ENCODE data around the gene CYP2A13. TPM values are rescaled to one million over a fixed set of nuclear protein-coding genes. Genes with fewer than 3 reads are reported as not detected.
"Not testable (repeated sequence)": the region's sequence is repeated elsewhere in the genome, so short reads cannot be mapped to it uniquely, and the experiment has no call there.

CYP2A13 gene
- not detected in 3 replicates for polyA plus RNA-seq
- not detected for polyA plus RNA-seq (2011; ENCODE audit: low read depth)
- not detected in 2 replicates for polyA plus RNA-seq (2011; cell fraction: cytosol; rRNA removed)
- polyA plus RNA-seq (2011; cell fraction: nucleus; rRNA removed): not detected in 2 replicates
- polyA plus RNA-seq (2012; ENCODE audit: low replicate concordance): not detected in 2 replicates
- not detected in 3 replicates for polyA minus RNA-seq
- polyA minus RNA-seq (2011; cell fraction: cytosol; rRNA and poly(A)+ RNA removed): not detected
- polyA minus RNA-seq (2011; cell fraction: nucleus; rRNA and poly(A)+ RNA removed): not detected in 2 replicates

GRCh38 chr19:41088151-41088550 lies at the start of gene CYP2A13:
CYP2A13 (plus strand) TSS chr19:41088451; CDS start chr19:41088472, 21 bp downstream.
- Histone ChIP-seq H3K9ac (ENCODE audit: control insufficient read depth, extremely low read depth, insufficient read depth, low read length) (no peak within 1 kb of the TSS), H3K9me1 (ENCODE audit: control insufficient read depth, extremely low read depth, insufficient read depth, low read length) (no peaks in the 10 kb centered on the region), H3K36me3 (ENCODE audit: control insufficient read depth in 2 of 2, extremely low read depth in 1 of 2, insufficient read depth in 2 of 2, low read length in 2 of 2) (no peaks in the 10 kb centered on the region), H3K27me3 (ENCODE audit: control insufficient read depth, extremely low read depth, insufficient read depth, low read length) (peaks cover 15% of the 10 kb centered on the region), H3K9me3 (ENCODE audit: control insufficient read depth, low read depth, low read length) (no peaks in the 10 kb centered on the region), H4K20me1 (ENCODE audit: control insufficient read depth, extremely low read depth, insufficient read depth, low read length) (no peaks in the 10 kb centered on the region), H3K27ac (ENCODE audit: control insufficient read depth, insufficient read depth, low read length) (no peak within 1 kb of the TSS), H3K4me2 (ENCODE audit: control insufficient read depth, extremely low read depth, insufficient read depth, low read depth, low read length) (no peak within 1 kb of the TSS), H3K4me1 (ENCODE audit: control insufficient read depth, extremely low read depth, insufficient read depth, low read length) (no peaks in the 10 kb centered on the region), H2AFZ (ENCODE audit: control insufficient read depth, low read length) (no peak within 1 kb of the TSS), H3K79me2 (ENCODE audit: control insufficient read depth, insufficient read depth, low read length) (no peaks in the 10 kb centered on the region), H3K4me3 (ENCODE audit: control insufficient read depth in 2 of 3, extremely low read depth in 1 of 3, insufficient read depth in 2 of 3, low read depth in 1 of 3, low read length in 3 of 3) (no peak within 1 kb of the TSS)
- FAIRE-seq: no peak
- dilution Hi-C loops (cut with MboI; ENCODE audit: extremely low pct_ligation_motif_present, low sequenced_read_pairs): no loop called here
- no peak for DNase-seq (ENCODE audit: low read depth, low spot score)
- TF ChIP-seq EZH2 (IDR thresholded peaks at IDR 0.05; ENCODE audit: low read length) (no peak), CTCF (optimal IDR thresholded peaks at IDR 0.05 in 1 of 3, IDR thresholded peaks at IDR 0.05 in 1 of 3, conservative IDR thresholded peaks at IDR 0.05 in 1 of 3; ENCODE audit: extremely low read depth in 1 of 3, insufficient read depth in 2 of 3, low read length in 3 of 3) (no peak)

- no peaks in the 10 kb centered on the region for H3K79me2 ChIP-seq (ENCODE audit: control insufficient read depth, insufficient read depth, low read length)
- TF ChIP-seq CTCF (optimal IDR thresholded peaks at IDR 0.05 in 1 of 3, IDR thresholded peaks at IDR 0.05 in 1 of 3, conservative IDR thresholded peaks at IDR 0.05 in 1 of 3; ENCODE audit: extremely low read depth in 1 of 3, insufficient read depth in 2 of 3, low read length in 3 of 3): no peak
- no peak for TF ChIP-seq EZH2 (IDR thresholded peaks at IDR 0.05; ENCODE audit: low read length)
- no peak for FAIRE-seq
- H3K4me2 ChIP-seq (ENCODE audit: control insufficient read depth, extremely low read depth, insufficient read depth, low read depth, low read length): no peak overlapping the region
- no peak overlapping the region for H3K27ac ChIP-seq (ENCODE audit: control insufficient read depth, insufficient read depth, low read length)
- no peaks in the 10 kb centered on the region for H3K9me3 ChIP-seq (ENCODE audit: control insufficient read depth, low read depth, low read length)
- H3K4me1 ChIP-seq (ENCODE audit: control insufficient read depth, extremely low read depth, insufficient read depth, low read length): no peaks in the 10 kb centered on the region
- no peaks in the 10 kb centered on the region for H3K27me3 ChIP-seq (ENCODE audit: control insufficient read depth, extremely low read depth, insufficient read depth, low read length)
- no peaks in the 10 kb centered on the region for H4K20me1 ChIP-seq (ENCODE audit: control insufficient read depth, extremely low read depth, insufficient read depth, low read length)
- H3K9ac ChIP-seq (ENCODE audit: control insufficient read depth, extremely low read depth, insufficient read depth, low read length): no peak overlapping the region
- H3K9me1 ChIP-seq (ENCODE audit: control insufficient read depth, extremely low read depth, insufficient read depth, low read length): no peaks in the 10 kb centered on the region
- H2AFZ ChIP-seq (ENCODE audit: control insufficient read depth, low read length): no peak overlapping the region
- H3K4me3 ChIP-seq (ENCODE audit: control insufficient read depth in 2 of 3, extremely low read depth in 1 of 3, insufficient read depth in 2 of 3, low read depth in 1 of 3, low read length in 3 of 3): no peak overlapping the region
- no peaks in the 10 kb centered on the region for H3K36me3 ChIP-seq (ENCODE audit: control insufficient read depth in 2 of 2, extremely low read depth in 1 of 2, insufficient read depth in 2 of 2, low read length in 2 of 2)
- dilution Hi-C loops (cut with MboI; ENCODE audit: extremely low pct_ligation_motif_present, low sequenced_read_pairs): no loop called here
- no peak for DNase-seq (ENCODE audit: low read depth, low spot score)
Observed at GRCh38 chr19:41039806-41040205, 48.4 kb upstream of the CYP2A13 start.

- H3K4me2 ChIP-seq (ENCODE audit: control insufficient read depth, extremely low read depth, insufficient read depth, low read depth, low read length); DNase-seq (ENCODE audit: low read depth, low spot score); H3K36me3 ChIP-seq (ENCODE audit: control insufficient read depth in 2 of 2, extremely low read depth in 1 of 2, insufficient read depth in 2 of 2, low read length in 2 of 2); H3K27ac ChIP-seq (ENCODE audit: control insufficient read depth, insufficient read depth, low read length); H3K4me1 ChIP-seq (ENCODE audit: control insufficient read depth, extremely low read depth, insufficient read depth, low read length); H3K9me3 ChIP-seq (ENCODE audit: control insufficient read depth, low read depth, low read length); FAIRE-seq; H3K27me3 ChIP-seq (ENCODE audit: control insufficient read depth, extremely low read depth, insufficient read depth, low read length); H3K4me3 ChIP-seq (ENCODE audit: control insufficient read depth in 2 of 3, extremely low read depth in 1 of 3, insufficient read depth in 2 of 3, low read depth in 1 of 3, low read length in 3 of 3); H3K9me1 ChIP-seq (ENCODE audit: control insufficient read depth, extremely low read depth, insufficient read depth, low read length); H3K79me2 ChIP-seq (ENCODE audit: control insufficient read depth, insufficient read depth, low read length); H2AFZ ChIP-seq (ENCODE audit: control insufficient read depth, low read length); H3K9ac ChIP-seq (ENCODE audit: control insufficient read depth, extremely low read depth, insufficient read depth, low read length); H4K20me1 ChIP-seq (ENCODE audit: control insufficient read depth, extremely low read depth, insufficient read depth, low read length); dilution Hi-C loops (cut with MboI; ENCODE audit: extremely low pct_ligation_motif_present, low sequenced_read_pairs): not testable (repeated sequence)
Observed at GRCh38 chr19:41045095-41045494, 43.2 kb upstream of the CYP2A13 start.

All from keratinocyte (primary cell).